H1 (cell line): ENCODE results near the gene SLX9. TPM values are rescaled to one million over a fixed set of nuclear protein-coding genes. Genes with fewer than 3 reads are reported as not detected.

Source experiments
- CTCF ChIA-PET: fragments of 300-600 bp; sonication (Branson Sonifier 250); formaldehyde crosslinking; loops from one replicate; lab custom pipeline; 2021; ENCODE audit not compliant: partially characterized antibody; lab: Charles Lee
- POLR2A ChIA-PET: fragments of 300-600 bp; sonication (Branson Sonifier 250); formaldehyde crosslinking; loops from one replicate; lab custom pipeline; 2021; ENCODE audit warnings: inconsistent platforms; ENCODE audit not compliant: partially characterized antibody; lab: Charles Lee
- DNase-seq, 2 experiments: peaks; one replicate each; pipeline versions ENCODE4 v3.0.0 to v3.0.0-alpha.2; 2010 to 2022; ENCODE audit warnings: low spot score in 2 of 2, low read depth in 1 of 2, mixed read lengths in 1 of 2
- FAIRE-seq: peaks from 2 replicates; lab custom pipeline; 2011; peaks lifted over from hg19 to GRCh38; lab: Jason Lieb, UNC
- H2AFZ ChIP-seq: 2 replicates; pipeline ENCODE4 v1.8.1; 2012; ENCODE audit warnings: low read length, inconsistent platforms
- H2AK5ac ChIP-seq: 2 replicates; pipeline ENCODE4 v1.6.1; 2013; ENCODE audit warnings: low read depth, low read length
- H2BK120ac ChIP-seq: replicated peaks from 2 replicates; pipeline ENCODE3; 2013; ENCODE audit warnings: low read depth, low read length, inconsistent platforms
- H2BK12ac ChIP-seq: 2 replicates; pipeline ENCODE4 v1.6.1; 2013; ENCODE audit warnings: low read depth, low read length
- H2BK15ac ChIP-seq: 2 replicates; pipeline ENCODE4 v1.6.1; 2013; ENCODE audit warnings: low read length
- H2BK20ac ChIP-seq: 2 replicates; pipeline ENCODE4 v1.6.1; 2013; ENCODE audit warnings: low read length
- H2BK5ac ChIP-seq: 2 replicates; pipeline ENCODE4 v1.6.1; 2013; ENCODE audit warnings: low read depth, low read length
- H3K14ac ChIP-seq: 2 replicates; pipeline ENCODE4 v1.6.1; 2013; ENCODE audit warnings: inconsistent platforms; ENCODE audit not compliant: insufficient read length
- H3K18ac ChIP-seq: 2 replicates; pipeline ENCODE4 v1.6.1; 2013; ENCODE audit warnings: low read length; ENCODE audit errors: extremely low read depth
- H3K23ac ChIP-seq: 2 replicates; pipeline ENCODE4 v1.6.1; 2013; ENCODE audit warnings: inconsistent platforms; ENCODE audit not compliant: insufficient read length
- H3K23me2 ChIP-seq: 2 replicates; pipeline ENCODE4 v1.6.1; 2013; ENCODE audit warnings: low read depth, low read length
- H3K27ac ChIP-seq: 2 replicates; pipeline ENCODE4 v1.6.1; 2011; ENCODE audit warnings: low read depth, low read length, inconsistent platforms
- H3K27me3 ChIP-seq, 4 experiments: replicated peaks in 1 of 4; 1 replicate in 1 of 4; 2 replicates in 3 of 4; pipeline versions ENCODE4 v1.6.1 to v1.8.1; 2011 to 2013; ENCODE audit warnings: low read length in 3 of 4, mild to moderate bottlenecking in 3 of 4, inconsistent platforms in 2 of 4, mixed read lengths in 2 of 4, moderate library complexity in 1 of 4; ENCODE audit not compliant: control insufficient read depth in 3 of 4, insufficient read depth in 3 of 4; ENCODE audit errors: extremely low read depth in 1 of 4
- H3K36me3 ChIP-seq, 4 experiments: 2 replicates each; pipeline versions ENCODE4 v1.6.1 to v1.8.1; 2011 to 2013; ENCODE audit warnings: mild to moderate bottlenecking in 4 of 4, low read length in 3 of 4, moderate library complexity in 2 of 4, control low read depth in 1 of 4, inconsistent platforms in 1 of 4; ENCODE audit not compliant: insufficient read depth in 4 of 4, control insufficient read depth in 2 of 4
- H3K4ac ChIP-seq: replicated peaks from 2 replicates; pipeline ENCODE3; 2013; ENCODE audit warnings: low read length, low read depth, mixed read lengths, inconsistent platforms; ENCODE audit not compliant: insufficient read length
- H3K4me1 ChIP-seq, 4 experiments: replicated peaks in 1 of 4; 1 replicate in 1 of 4; 2 replicates in 3 of 4; pipeline versions ENCODE4 v1.6.1 to v1.8.1; 2011 to 2013; ENCODE audit warnings: low read length in 3 of 4, inconsistent platforms in 2 of 4, mixed read lengths in 1 of 4; ENCODE audit not compliant: insufficient read depth in 4 of 4, control insufficient read depth in 3 of 4
- H3K4me2 ChIP-seq, 2 experiments: 2 replicates each; pipeline versions ENCODE4 v1.6.1 to v1.8.1; 2011 to 2013; ENCODE audit warnings: low read depth in 2 of 2, low read length in 2 of 2, control low read depth in 1 of 2, inconsistent platforms in 1 of 2, mild to moderate bottlenecking in 1 of 2; ENCODE audit not compliant: insufficient read depth in 1 of 2
- H3K4me3 ChIP-seq, 4 experiments: fragments of 200-600, 300-600 bp in 1 of 4; sonication (generic), shearing (Covaris generic), sonication (Bioruptor Twin) in 1 of 4; 2 replicates each; pipeline versions ENCODE4 v1.5.1 to v1.8.1; 2011 to 2016; ENCODE audit warnings: low read length in 4 of 4, low read depth in 3 of 4, control low read depth in 2 of 4, inconsistent platforms in 2 of 4, mild to moderate bottlenecking in 2 of 4, mixed read lengths in 1 of 4, moderate library complexity in 1 of 4; ENCODE audit not compliant: insufficient read depth in 2 of 4; ENCODE audit errors: extremely low read depth in 1 of 4
- H3K56ac ChIP-seq: replicated peaks from 2 replicates; pipeline ENCODE3; 2013; ENCODE audit warnings: low read depth, mild to moderate bottlenecking, mixed read lengths, low read length, inconsistent platforms; ENCODE audit not compliant: insufficient read length
- H3K79me1 ChIP-seq: 2 replicates; pipeline ENCODE4 v1.6.1; 2013; ENCODE audit warnings: low read depth, low read length, control low read depth
- H3K79me2 ChIP-seq, 2 experiments: 2 replicates each; pipeline versions ENCODE4 v1.6.1 to v1.8.1; 2012 to 2013; ENCODE audit warnings: low read length in 2 of 2, mild to moderate bottlenecking in 2 of 2, inconsistent platforms in 1 of 2; ENCODE audit not compliant: insufficient read depth in 2 of 2, control insufficient read depth in 1 of 2
- H3K9ac ChIP-seq, 4 experiments: replicated peaks in 1 of 4; 1 replicate in 1 of 4; 2 replicates in 3 of 4; pipeline versions ENCODE4 v1.6.1 to v1.8.1; 2011 to 2013; ENCODE audit warnings: low read depth in 3 of 4, low read length in 3 of 4, control low read depth in 2 of 4, mild to moderate bottlenecking in 2 of 4, moderate library complexity in 2 of 4, inconsistent platforms in 1 of 4; ENCODE audit errors: extremely low read depth in 1 of 4
- H3K9me3 ChIP-seq, 2 experiments: 2 replicates each; pipeline versions ENCODE4 v1.6.1 to v1.8.1; 2012 to 2013; ENCODE audit warnings: mild to moderate bottlenecking in 2 of 2, moderate library complexity in 2 of 2, control low read depth in 1 of 2, inconsistent platforms in 1 of 2, low read depth in 1 of 2, low read length in 1 of 2, mixed read lengths in 1 of 2; ENCODE audit not compliant: insufficient read depth in 2 of 2
- H4K20me1 ChIP-seq, 2 experiments: replicated peaks in 1 of 2; 2 replicates each; pipeline versions ENCODE3 to v1.8.1; 2011 to 2013; ENCODE audit warnings: inconsistent platforms in 2 of 2, low read length in 2 of 2, mild to moderate bottlenecking in 1 of 2; ENCODE audit not compliant: insufficient read depth in 2 of 2, control insufficient read depth in 1 of 2
- H4K5ac ChIP-seq: 2 replicates; pipeline ENCODE4 v1.6.1; 2013; ENCODE audit warnings: low read length, low read depth, mixed read lengths, inconsistent platforms; ENCODE audit not compliant: insufficient read length
- H4K8ac ChIP-seq: 2 replicates; pipeline ENCODE4 v1.8.0; 2013; ENCODE audit warnings: mild to moderate bottlenecking, moderate library complexity, low read length, inconsistent platforms; ENCODE audit not compliant: insufficient read depth; ENCODE audit errors: extremely low read depth
- H4K91ac ChIP-seq: replicated peaks from 2 replicates; pipeline ENCODE3; 2013; ENCODE audit warnings: low read length, mixed read lengths, inconsistent platforms; ENCODE audit not compliant: insufficient read length
- ASH2L ChIP-seq: fragments of 200-600, 300-600 bp; sonication (generic); IDR thresholded peaks from one replicate; pipeline ENCODE4 v1.7.1; 2017; ENCODE audit warnings: low read length
- BCL11A ChIP-seq, 2 experiments: IDR thresholded peaks; one replicate each; pipeline ENCODE4 v1.6.1; 2011; ENCODE audit warnings: low read depth in 2 of 2, low read length in 2 of 2, mild to moderate bottlenecking in 2 of 2
- BRCA1 ChIP-seq: IDR thresholded peaks from 2 replicates; pipeline ENCODE4 v1.6.1; 2012; ENCODE audit warnings: low read depth, low read length, improper control_type of control experiment
- CHD2 ChIP-seq: IDR thresholded peaks from 2 replicates; pipeline ENCODE4 v1.6.1; 2012; ENCODE audit warnings: low read length, improper control_type of control experiment
- CREB1 ChIP-seq: IDR thresholded peaks from 2 replicates; pipeline ENCODE4 v1.6.1; 2012; ENCODE audit warnings: inconsistent platforms
- CTBP2 ChIP-seq: IDR thresholded peaks from 2 replicates; pipeline ENCODE4 v1.7.0; 2011; ENCODE audit warnings: borderline replicate concordance, mild to moderate bottlenecking, moderate library complexity, mixed read lengths, low read length; ENCODE audit not compliant: insufficient read depth, insufficient read length
- EGR1 ChIP-seq: IDR thresholded peaks from 2 replicates; pipeline ENCODE4 v1.6.1; 2011; ENCODE audit warnings: low read depth, low read length, borderline replicate concordance
- KDM1A ChIP-seq: fragments of 200-600, 300-600 bp; sonication (generic); IDR thresholded peaks from 2 replicates; pipeline ENCODE4 v1.7.1; 2016; ENCODE audit warnings: mild to moderate bottlenecking, low read length, borderline replicate concordance
- KDM4A ChIP-seq: IDR thresholded peaks from one replicate; pipeline ENCODE4 v1.7.1; 2012; ENCODE audit warnings: low read depth, mild to moderate bottlenecking, moderate library complexity, low read length, inconsistent platforms; ENCODE audit not compliant: severe bottlenecking
- KDM5A ChIP-seq: fragments of 200-600 bp; IDR thresholded peaks from 2 replicates; pipeline ENCODE4 v1.7.1; 2012; ENCODE audit warnings: mild to moderate bottlenecking, low read length, inconsistent platforms, mixed read lengths
- NRF1 ChIP-seq: IDR thresholded peaks from 2 replicates; pipeline ENCODE4 v1.6.1; 2011; ENCODE audit warnings: mild to moderate bottlenecking, low read depth, low read length, improper control_type of control experiment
- POLR2A ChIP-seq, 2 experiments: IDR thresholded peaks; 1 replicate in 1 of 2; 2 replicates in 1 of 2; pipeline ENCODE4 v1.6.1; 2011; ENCODE audit warnings: low read depth in 2 of 2, low read length in 2 of 2, mild to moderate bottlenecking in 2 of 2; ENCODE audit errors: control extremely low read depth in 1 of 2
- SP1 ChIP-seq: IDR thresholded peaks from 2 replicates; pipeline ENCODE4 v1.6.1; 2011; ENCODE audit warnings: low read depth, low read length
- SUZ12 ChIP-seq: fragments of 200-600 bp; sonication (generic); IDR thresholded peaks from 2 replicates; pipeline ENCODE4 v1.6.1; 2012; ENCODE audit warnings: mild to moderate bottlenecking, inconsistent platforms, low read length, moderate library complexity, mixed read lengths
- WGBS, 2 experiments: shearing (Covaris generic) in 1 of 2; methylation state at CpG; one replicate each; pipeline versions ENCODE4 v1.1.6 to v1.1.7; 2013 to 2015; ENCODE audit warnings: low lambda C conversion rate in 2 of 2, mixed read lengths in 2 of 2, inconsistent platforms in 1 of 2, low coverage in 1 of 2, missing lambda C conversion rate in 1 of 2; ENCODE audit not compliant: insufficient replicate concordance in 2 of 2, insufficient coverage in 1 of 2, insufficient read length in 1 of 2; ENCODE audit errors: extremely low coverage in 1 of 2, missing lambda C conversion rate in 1 of 2; 5-methylcytosine and 5-hydroxymethylcytosine counted together
- polyA plus RNA-seq, 7 experiments: library from polyadenylated mRNA; depleted of rRNA in 3 of 7; stranded (reverse) in 5 of 7; unstranded in 2 of 7; fragments of >200 nt in 5 of 7; fragments of 200-250 nt in 2 of 7; gene quantifications; 1 replicate in 5 of 7; 2 replicates in 1 of 7; 4 replicates in 1 of 7; pipeline versions ENCODE4 v1.2.1 to v1.2.3, GENCODE V29; 2011 to 2013; ENCODE audit warnings: missing spikeins in 2 of 7, mixed read lengths in 2 of 7
- total RNA-seq: library from RNA; stranded (reverse); fragmentation: NEBNext Ultra II Directional; extraction: Animal tissue kit (Norgen Biotek cat#: 25700); gene quantifications from 2 replicates; pipeline ENCODE4 v1.2.1, GENCODE V29; 2021

The SLX9 gene
- total and polyA plus RNA-seq, 2 of the 8 experiments (the other 6 are each of a cell fraction or from before 2014, with no cell fraction given) = 17.7 to 57.3 TPM

DNA sequence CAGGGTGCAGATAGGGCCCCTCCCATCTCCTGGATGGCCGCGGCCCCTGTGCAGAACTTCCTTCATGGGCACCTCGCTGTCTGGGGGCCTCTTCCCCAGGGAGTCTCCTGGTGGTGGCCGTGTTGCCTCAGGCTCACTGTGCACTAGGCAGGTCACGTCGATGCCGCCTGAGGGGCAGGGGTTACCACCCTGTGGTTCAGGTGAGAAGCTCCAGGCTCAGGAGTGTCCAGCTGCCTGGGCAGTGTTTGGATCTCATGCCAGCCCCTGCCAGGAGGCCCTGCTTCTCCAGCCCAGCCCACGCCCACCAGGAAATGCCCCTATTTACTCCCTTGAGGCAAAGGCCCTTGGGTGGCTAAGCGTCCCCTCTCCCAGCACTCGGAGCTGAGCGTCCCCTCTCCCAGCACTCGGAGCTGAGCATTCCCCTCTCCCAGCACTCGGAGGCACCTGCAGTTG lies 21.2 kb upstream of the SLX9 start:
- Histone ChIP-seq H2BK15ac (no peak overlapping the region), H3K36me3 (no peaks in the 10 kb centered on the region), H3K4me3 (peak overlapping the region; percentile 11 to 51 (median 37); a peak in 7 of 8 replicates), H3K56ac (no peak overlapping the region), H3K9me3 (no peaks in the 10 kb centered on the region), H3K14ac (no peak overlapping the region), H2AK5ac (no peak overlapping the region), H3K9ac (no peak overlapping the region), H3K4me2 (peak overlapping the region; percentile 68 to 78), H2BK12ac (no peak overlapping the region), H2AFZ (no peak overlapping the region), H4K20me1 (peaks cover 0 to 5% of the 10 kb centered on the region in 2 experiments), H3K27ac (no peak overlapping the region), H3K23ac (no peak overlapping the region), H3K23me2 (peaks cover 8% of the 10 kb centered on the region), H4K91ac (no peak overlapping the region), H3K18ac (peak overlapping the region; percentile 60; the same call in 1 of the 2 replicates), H3K27me3 (peaks cover 15 to 59% (median 48%) of the 10 kb centered on the region in 4 experiments), H3K4me1 (peaks cover 0 to 14% (median 10%) of the 10 kb centered on the region in 4 experiments; a peak in 6 of 7 replicates), H3K79me1 (0 out of 2 replicates have a peak, but pooled peaks cover 3% of the 10 kb centered on the region), H3K79me2 (no peaks in the 10 kb centered on the region), H4K8ac (no peak overlapping the region), H2BK120ac (no peak overlapping the region), H2BK20ac (no peak overlapping the region; the same call in 1 of the 2 replicates), H2BK5ac (no peak overlapping the region), H3K4ac (no peak overlapping the region), H4K5ac (no peak overlapping the region)
- WGBS, 2 experiments = 63% methylated on average over 11 of the region's 13 CpGs; no CpG with 5 or more reads in 1 of the 2 experiments
- POLR2A ChIA-PET = interaction anchor here (1.2 kb wide), 2 partner anchors 9 to 13 kb away, joined by 4 read pairs; no protein-coding TSS in a partner anchor
- CTCF ChIA-PET = interaction anchor here (0.6 to 1.6 kb wide), 10 partner anchors 11 to 521 kb away, joined by 3 to 5 read pairs (median 3); no protein-coding TSS in a partner anchor
- TF ChIP-seq CHD2 = no peak
- 0 out of 2 replicates have a peak, but pooled peaks have one; percentile 23 for TF ChIP-seq SUZ12
- no peak for TF ChIP-seq KDM5A
- peak; percentile 36 for TF ChIP-seq ASH2L
- TF ChIP-seq SP1 = no peak
- no peak for TF ChIP-seq KDM1A
- TF ChIP-seq CTBP2 = peak; percentile 90
- no peak for TF ChIP-seq KDM4A
- TF ChIP-seq BCL11A (IDR thresholded peaks at IDR 0.05; ENCODE audit: low read depth in 2 of 2, low read length in 2 of 2) = no peak
- no peak for TF ChIP-seq BRCA1
- no peak for TF ChIP-seq NRF1
- TF ChIP-seq CREB1 = no peak
- no peak for TF ChIP-seq POLR2A (IDR thresholded peaks at IDR 0.05; ENCODE audit: control extremely low read depth in 1 of 2, low read depth in 2 of 2, low read length in 2 of 2)
- TF ChIP-seq EGR1 = peak; percentile 68; the same call in 1 of the 2 replicates
- DNase-seq (peak in 1 of 2 experiments; percentile 72), FAIRE-seq (no peak)
